Activated CD4-positive, alpha-beta T cell treated with anti-CD3 and anti-CD28 coated beads, Interleukin-2, amount 50 U/mL, for 4 hours (primary cell): Measurements from ENCODE around the gene KANSL3.
A peak's percentile ranks its signal among the peaks of the same experiment; 100 is the strongest.
"Not testable (repeated sequence)": the region's sequence is repeated elsewhere in the genome, so short reads cannot be mapped to it uniquely, and the experiment has no call there.

Source experiments
- DNase-seq, 2 experiments: peaks; one replicate each; pipeline ENCODE4 v3.0.0-alpha.2; 2020

Gene KANSL3

DNA sequence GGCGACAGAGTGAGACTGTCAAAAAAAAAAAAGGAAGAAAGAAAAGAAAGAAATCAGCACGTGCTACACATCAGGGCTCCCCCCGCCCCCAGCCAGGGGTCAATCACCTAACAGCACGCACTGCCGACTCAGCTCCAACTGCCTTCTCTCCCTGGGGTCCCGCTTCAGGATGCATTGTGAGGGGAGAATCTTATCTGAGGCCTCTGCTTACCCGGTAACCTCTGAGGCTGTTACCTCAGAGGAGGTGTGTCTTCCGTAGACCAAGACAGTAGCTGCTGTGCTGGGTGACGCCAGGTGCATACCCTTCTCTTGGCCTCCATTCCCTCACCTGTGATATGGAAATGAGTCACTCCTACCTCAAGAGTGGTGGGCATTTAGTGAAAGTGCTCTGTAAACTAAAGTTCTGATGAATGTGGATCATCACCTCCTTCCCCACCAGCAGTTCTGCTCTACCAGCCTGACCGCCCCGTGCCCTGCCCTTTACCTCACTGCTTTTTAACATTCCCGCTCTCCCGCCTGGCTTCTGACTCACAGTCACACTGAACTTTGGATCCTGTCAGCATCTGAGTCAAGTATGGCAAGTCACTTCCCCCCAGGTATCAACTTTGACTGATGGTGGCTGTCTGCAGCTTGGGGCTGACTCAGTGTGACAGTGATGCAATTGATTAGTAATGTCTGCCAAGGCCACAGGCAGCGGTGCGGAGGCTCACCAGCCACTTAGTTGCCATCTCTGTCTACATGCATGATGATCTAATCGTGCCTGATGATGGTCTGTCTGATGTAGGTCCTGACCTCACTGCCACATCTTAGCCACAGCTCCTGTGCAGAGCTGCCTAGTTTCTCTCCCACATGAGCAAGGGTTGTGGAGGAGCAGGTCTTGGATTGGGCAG, 81.4 kb downstream of the KANSL3 start:
- DNase-seq, result peak; percentile 53 to 61

DNA sequence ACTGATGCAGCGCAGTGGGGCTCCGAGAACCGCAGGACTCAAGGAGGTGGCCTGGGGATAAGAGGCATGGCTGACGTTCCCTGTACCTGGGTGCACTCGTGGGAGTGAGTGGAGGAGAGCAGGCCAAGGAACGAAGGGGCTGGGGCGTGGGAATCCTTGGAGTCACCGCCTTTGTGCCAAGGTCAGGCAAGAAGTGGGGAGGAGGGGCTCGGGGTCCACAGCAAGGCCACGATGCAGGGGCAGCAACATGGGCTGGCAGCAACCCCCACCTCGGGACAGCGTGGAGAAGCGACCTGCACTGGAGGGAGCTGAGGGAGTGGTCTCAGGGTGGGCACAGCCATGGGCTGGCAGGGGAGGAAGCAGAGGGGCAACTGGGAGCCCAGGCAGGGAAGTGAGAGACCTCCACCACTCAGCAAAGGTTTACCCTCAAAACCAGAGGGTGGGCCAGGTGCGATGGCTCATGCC, 82.9 kb downstream of the KANSL3 start:
- no peak for DNase-seq

DNA sequence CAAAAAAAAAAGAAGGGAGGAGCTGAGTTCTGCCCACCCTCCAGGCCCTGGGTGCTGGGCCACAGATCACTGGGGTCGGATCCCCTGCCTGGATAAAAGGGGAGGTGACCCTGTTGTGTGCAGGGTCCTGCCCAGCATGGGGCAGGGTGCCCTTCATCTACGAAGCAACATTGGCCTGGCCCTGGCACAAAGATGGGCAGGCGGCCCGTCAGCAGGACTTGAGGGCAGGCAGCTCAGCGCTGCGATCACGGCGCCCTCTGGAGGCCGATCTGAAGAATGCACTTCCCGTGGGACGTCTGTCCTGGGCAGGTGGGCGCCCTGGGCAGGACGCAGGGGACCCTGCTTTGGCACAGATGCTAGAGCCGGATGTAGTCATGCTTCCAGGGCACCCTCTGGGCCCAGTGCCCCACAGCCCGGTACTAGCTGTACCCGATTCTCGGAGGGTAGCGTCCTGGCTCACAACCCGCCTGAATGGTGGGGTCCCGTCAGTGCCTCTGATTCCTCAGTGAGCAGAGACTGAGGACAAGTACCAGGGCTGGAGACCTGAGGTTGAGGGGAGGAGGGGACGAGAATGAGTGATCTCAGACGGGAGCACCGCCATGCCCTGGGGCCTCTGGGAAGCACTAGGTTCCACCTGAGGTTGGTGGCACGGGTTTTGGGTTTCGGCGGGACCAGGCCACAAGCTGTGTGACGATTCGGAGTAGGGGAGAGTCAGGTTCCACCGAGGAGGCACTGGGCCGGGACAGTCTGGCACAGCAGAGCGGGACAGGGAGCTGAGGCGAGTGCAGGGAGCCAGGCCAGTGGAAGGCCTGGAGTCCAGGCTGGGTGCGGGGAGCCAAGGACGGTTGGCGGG, 83.6 kb downstream of the KANSL3 start:
- DNase-seq, result peak; percentile 53 to 64

DNA sequence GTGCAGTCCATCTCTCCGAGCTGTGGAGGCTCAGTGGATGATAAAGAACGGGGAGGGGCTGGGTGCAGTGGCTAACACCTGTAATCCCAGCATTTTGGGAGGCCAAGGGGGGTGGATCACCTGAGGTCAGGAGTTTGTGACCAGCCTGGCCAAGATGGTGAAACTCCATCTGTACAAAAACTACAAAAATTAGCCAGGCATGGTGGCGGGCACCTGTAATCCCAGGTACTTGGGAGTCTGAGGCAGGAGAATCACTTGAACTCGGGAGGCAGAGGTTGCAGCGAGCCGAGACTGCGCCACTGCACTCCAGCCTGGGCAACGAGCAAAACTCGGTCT, 84.2 kb downstream of the KANSL3 start:
- DNase-seq, result not testable (repeated sequence)

DNA sequence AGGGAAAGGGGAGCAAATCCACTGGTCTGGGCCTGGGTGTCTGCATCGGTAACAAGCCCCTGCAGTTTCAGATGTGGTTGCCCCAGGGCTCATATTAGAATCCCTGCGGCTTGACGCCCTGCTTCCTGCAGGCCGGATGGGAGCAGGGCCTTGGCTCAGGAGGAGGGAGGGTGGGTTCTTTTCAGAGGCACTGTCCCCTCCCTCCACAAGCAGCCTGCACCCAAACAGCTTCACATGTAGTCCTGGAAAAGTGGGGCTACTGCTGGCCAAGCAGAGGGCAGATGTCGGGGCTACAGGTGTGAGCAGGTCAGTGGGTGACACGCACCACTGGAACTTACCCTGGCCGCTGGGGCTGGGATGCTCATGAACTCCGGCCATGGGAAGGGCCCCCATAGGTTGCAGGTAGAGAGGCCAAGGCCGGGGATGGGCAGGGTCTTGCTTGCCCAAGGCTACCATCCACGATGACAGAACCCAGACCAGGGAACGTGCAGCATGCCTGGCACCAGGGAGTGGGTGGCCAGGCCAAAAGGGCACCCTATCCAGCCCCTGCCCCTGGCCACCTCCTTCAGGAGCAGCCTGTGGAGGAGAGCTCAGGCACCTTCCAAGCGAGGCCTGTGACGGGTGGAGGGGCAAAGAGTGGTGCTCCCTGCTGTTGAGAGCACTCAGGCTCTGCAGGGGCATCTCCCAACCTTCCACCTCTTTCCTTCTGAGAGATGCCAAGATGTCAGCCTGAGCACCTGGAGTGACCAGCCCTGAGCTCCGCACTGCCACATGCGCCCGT, 84.7 kb downstream of the KANSL3 start:
- DNase-seq, result no peak

DNA sequence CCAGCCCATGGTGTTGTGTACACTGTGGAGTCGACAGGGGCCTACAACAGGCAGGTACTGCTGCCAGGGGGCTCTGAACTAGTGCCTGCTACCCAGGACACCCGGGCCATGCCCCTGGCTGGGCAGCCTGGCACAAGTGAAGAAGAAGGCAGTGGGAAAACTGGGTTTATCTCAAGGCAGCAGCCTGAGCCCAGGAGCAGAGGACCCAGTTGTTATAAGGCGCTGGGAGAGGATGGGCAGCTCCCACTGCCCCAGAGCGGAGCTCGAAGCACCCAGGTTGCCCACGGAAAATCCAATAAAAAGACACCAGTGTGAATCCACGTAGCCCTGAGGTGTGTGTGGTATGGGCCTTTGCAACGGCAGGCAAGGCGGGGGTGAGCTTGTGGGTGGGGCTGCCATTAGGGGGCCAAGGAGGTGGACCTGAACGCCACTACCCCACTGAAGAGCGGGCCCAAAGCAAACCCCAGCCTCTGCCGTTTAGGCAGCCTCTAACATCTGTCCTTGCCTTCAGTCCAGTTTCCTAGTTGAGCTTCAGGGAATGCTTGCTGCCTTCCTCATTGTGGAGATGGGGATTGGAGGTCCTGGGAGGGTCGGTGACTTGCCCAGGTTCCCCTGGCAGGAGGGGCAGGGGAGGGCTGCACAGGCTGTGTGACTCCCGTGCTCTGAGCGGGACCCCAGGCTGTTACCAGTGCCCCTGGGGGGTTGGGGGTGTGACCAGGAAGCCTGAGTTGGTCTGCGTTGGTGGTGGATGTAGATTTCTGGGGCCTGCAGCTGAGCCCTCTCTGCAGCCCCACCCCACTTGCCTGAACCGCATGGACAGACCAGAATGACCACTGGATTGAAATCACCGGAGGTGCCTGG, 85.6 kb downstream of the KANSL3 start:
- DNase-seq, result no peak

DNA sequence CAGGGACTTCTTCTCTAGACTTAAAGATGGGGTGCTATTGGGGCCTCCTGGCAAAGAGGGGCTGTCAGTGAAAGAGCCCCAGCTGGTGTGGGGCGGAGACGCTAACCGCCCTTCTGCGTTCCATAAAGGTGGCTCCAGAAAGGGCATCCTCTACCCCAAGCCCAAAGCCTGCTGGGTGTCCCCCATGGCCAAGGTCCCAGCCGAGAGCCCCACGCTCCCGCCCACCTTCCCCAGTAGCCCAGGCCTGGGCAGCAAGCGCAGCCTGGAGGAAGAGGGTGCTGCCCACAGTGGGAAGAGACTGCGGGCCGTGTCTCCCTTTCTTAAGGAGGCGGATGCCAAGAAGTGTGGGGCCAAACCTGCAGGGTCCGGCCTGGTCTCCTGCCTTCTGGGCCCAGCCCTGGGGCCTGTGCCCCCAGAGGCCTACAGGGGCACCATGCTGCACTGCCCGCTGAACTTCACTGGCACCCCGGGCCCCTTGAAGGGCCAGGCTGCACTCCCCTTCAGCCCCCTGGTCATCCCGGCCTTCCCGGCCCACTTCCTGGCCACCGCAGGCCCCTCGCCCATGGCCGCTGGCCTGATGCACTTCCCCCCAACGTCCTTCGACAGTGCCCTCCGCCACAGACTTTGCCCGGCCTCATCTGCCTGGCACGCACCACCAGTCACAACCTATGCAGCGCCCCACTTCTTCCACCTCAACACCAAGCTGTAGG, 86.4 kb downstream of the KANSL3 start:
- no peak for DNase-seq

DNA sequence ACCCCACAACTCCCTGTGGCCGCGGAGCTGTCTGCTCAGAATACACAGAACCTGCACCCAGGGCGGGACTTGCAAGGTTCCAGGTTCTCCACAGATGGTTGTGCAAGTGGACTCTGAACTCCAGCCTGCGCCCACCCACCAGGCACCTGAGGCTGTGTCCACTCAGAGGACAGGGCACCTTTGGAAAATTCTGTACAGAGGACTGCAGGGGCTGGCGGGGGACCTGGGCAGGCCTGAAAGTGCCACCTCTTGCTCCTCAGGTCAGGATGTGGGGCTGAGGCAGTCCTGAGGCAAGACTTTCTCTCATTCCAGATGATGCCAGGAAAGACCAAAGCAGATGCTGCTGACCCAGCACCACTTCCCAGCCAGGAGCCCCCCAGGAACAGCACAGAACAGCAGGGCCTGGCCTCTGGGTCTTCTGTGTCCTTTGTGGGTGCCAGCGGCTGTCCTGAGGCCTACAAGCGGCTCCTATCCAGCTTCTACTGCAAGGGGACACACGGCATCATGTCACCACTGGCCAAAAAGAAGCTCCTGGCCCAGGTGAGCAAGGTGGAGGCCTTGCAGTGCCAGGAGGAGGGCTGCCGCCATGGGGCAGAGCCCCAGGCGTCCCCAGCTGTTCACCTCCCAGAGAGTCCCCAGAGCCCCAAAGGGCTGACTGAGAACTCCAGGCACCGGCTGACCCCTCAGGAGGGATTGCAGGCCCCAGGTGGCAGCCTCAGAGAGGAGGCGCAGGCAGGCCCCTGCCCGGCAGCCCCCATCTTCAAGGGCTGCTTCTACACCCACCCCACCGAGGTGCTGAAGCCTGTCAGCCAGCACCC, 87.1 kb downstream of the KANSL3 start:
- DNase-seq, result no peak

DNA sequence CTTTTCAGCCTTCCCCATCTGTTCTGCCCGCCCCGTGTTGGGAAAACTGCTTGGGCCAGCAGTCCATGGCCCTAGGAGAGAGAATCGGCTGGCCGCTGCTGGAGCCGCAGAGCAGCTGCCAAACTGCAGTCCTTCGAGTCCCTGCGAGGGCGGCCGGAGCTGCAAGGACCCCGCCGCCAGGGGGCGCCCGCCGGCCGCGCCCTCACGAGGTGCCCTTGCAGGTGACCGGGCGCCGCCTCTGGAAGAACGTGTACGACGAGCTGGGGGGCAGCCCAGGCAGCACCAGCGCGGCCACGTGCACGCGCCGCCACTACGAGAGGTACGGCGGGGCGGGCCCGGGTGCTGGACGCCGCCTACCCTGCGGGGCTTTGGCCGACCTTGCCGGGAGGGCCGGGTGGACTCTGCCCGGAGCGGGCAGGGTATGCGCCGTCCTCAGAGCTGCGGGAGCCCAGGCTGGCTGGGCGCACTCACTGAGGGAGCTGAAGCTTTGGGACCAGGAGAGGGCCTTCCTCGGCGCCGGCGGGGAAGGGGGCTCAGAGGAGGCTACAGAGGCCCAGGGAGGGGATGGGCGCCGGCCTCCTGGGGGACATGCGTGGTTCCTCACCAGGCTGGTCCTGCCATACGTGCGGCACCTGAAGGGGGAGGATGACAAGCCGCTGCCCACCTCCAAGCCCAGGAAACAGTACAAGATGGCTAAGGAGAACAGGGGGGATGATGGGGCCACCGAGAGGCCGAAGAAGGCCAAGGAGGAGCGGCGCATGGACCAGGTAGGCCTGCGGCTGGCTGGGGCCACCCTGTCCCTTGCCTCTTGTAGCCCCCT, 87.9 kb downstream of the KANSL3 start:
- DNase-seq, result no peak

DNA sequence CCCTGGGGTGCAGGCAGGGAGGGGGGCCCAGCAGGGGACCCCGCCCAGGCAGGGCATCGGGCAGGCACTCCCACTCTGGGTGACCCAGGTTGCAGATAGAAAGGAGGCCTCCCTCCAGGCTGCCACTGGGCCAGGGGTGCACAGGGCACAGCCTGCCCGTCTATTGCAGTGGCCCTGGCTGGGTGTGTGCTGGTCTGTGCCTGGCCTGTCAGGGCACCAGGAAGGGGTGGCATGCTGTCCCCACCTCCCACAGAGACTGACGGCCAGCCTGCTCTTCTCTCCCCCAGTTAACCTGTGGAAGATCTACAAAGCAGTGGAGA, 88.7 kb downstream of the KANSL3 start:
- DNase-seq, result no peak

DNA sequence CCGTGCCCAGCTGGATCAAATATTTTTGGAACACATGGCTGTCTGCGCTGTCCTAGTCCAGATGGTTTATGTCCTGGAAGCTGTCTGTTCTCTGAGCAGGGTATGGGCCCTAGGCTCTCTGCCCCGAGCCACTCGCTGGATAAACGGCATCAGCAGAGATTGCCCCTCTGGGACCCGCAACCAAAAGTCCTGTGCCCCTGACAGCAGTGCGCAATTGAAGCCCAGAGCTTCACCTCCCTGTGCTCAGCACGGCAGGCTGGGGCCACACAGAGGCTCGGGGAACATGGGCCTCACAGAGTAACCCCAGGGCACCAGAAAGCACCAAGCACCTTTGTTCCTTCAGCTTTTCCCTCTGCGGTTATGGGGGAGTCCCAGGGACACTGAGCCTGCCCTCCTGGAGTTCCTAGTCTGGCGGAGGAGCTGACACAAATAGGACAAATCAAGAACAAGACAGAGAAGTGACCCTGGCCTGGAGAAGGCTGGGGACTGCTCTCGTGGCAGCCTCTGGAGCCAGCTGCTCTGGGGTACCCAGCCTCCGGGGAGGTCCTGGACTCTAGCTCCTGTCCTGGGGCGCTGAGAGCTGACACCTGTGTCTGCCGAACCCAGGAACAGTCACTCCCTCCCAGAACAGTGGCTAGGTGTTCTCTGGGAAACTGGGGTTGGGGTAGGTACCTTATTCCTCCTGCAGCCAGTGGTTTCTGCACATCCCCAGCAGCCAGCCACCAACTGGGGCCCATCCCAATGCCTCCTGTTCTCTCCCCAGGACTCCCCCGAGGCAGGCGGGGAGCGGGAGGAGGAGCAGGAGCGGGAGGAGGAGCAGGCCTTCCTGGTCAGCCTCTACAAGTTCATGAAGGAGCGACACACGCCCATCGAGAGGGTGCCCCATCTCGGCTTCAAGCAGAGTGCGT, 89.3 kb downstream of the KANSL3 start:
- no peak for DNase-seq

DNA sequence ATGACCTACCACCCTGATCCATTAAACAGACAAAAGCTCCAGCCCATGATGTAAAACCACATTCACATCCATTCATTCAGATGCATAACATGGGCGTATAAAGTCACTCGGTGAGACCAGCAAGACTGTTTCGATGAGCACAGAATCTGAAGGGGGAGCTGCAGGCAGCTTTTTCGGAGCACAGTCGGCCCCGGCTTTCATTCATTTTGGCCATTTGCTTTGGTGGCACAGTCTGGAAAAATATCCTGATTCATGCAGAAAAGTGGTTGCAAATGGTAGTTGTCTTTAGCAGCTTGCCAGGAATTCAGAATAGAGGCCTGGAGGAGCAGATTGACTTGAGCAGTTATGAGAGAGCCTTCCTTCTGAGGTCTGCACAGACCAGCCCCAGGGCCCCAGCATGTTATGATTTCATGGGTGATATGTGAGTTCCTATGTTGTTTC, 90.4 kb downstream of the KANSL3 start:
- no peak for DNase-seq

DNA sequence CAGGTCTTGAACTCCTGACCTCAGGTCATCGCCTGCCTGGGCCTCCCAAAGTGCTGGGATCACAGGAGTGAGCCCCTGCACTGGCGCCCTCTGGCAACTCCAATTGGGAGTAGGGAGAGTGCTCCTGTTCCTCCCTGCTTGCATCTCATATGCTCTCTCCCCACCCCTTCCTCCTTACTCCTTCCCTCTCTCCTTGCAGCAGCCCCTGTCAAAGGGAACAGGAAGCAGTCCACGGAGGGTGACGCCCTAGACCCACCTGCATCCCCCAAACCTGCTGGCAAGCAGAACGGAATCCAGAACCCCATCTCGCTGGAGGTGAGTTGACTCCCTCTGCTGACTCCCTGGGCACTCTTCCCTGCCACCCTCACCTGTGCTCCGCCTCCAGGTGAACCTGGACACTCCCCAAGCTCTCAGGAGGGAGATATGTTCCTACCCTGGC, 90.9 kb downstream of the KANSL3 start:
- DNase-seq, result no peak

DNA sequence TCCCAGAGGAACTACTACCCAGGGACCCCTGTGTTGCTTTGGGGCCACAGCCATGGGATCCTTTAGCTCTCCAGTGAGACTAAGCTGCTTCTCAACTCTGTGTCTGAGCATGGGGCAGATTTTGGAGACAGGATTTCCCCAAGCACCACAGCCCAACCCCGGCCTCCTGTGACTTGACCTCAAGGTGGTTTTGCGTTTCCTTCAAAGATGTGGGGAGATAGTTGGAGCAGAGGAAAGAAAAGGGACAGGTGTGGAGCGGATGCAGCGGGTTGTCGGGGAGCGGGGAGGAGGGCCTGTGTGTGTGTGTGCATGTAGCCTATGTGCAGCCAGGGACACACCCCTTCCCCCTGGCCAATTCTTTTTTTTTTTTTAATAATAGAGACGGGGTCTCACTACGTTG, 91.3 kb downstream of the KANSL3 start:
- DNase-seq, result no peak

DNA sequence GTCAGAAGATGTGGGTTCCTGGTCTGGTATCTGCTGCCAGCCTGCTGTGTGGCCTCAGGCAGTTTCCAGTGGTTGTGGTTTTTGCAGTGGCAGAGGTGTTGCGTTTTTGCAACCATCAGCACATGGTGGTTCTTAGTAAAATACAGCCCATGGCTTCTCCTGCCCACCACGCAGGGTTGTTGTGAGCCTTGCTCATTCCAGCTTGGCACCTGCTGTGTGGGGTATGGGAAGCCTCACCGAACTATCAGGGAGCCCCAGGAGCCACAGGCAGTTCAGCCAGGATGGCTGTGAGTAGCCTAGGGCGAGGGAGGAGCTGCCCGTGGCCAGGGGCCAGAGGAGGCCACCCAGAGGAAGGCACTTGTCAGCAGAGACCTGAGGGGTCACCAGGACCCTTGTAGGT, 91.8 kb downstream of the KANSL3 start:
- no peak for DNase-seq
